SW480 (cell line): Measurements from ENCODE around the gene KDM4C.
"Not testable (repeated sequence)": the region's sequence is repeated elsewhere in the genome, so short reads cannot be mapped to it uniquely, and the experiment has no call there.

ENCODE experiments used
- DNase-seq: peaks from one replicate; pipeline ENCODE4 v3.0.0-alpha.2; 2016; ENCODE audit warnings: low spot score

Gene KDM4C

GRCh38 chr9:6807669-6808068, 49.9 kb downstream of the KDM4C start:
- DNase-seq, result not testable (repeated sequence)

- no peak for DNase-seq
These were observed 53.7 kb downstream of the KDM4C start for GRCh38 chr9:6811436-6811835.

- no peak for DNase-seq
These were observed 58.8 kb downstream of the KDM4C start for GRCh38 chr9:6816581-6816980.

GRCh38 chr9:6818292-6818922, 60.6 kb downstream of the KDM4C start:
- no peak for DNase-seq

GRCh38 chr9:6819112-6819511, 61.3 kb downstream of the KDM4C start:
- DNase-seq, result no peak

GRCh38 chr9:6819529-6819928, 61.8 kb downstream of the KDM4C start:
- DNase-seq, result no peak

- DNase-seq, result no peak
These were observed 64.9 kb downstream of the KDM4C start for GRCh38 chr9:6822696-6823095.

GRCh38 chr9:6827439-6828145, 69.8 kb downstream of the KDM4C start:
- DNase-seq, result peak; percentile 44

- DNase-seq, result no peak
These were observed 71.3 kb downstream of the KDM4C start for GRCh38 chr9:6829027-6829426.

- DNase-seq, result no peak
These were observed 71.8 kb downstream of the KDM4C start for GRCh38 chr9:6829536-6829935.

GRCh38 chr9:6833518-6834192, 75.9 kb downstream of the KDM4C start:
- no peak for DNase-seq

GRCh38 chr9:6834306-6834705, 76.5 kb downstream of the KDM4C start:
- DNase-seq, result no peak

GRCh38 chr9:6838158-6838557, 80.4 kb downstream of the KDM4C start:
- DNase-seq, result no peak

- DNase-seq, result no peak
These were observed 84.8 kb downstream of the KDM4C start for GRCh38 chr9:6842584-6842947.

- no peak for DNase-seq
These were observed 86.0 kb downstream of the KDM4C start for GRCh38 chr9:6843742-6844141.

GRCh38 chr9:6844267-6844666, 86.5 kb downstream of the KDM4C start:
- DNase-seq, result no peak

- no peak for DNase-seq
These were observed 87.5 kb downstream of the KDM4C start for GRCh38 chr9:6845128-6845826.

- peak; percentile 66 for DNase-seq
These were observed 88.1 kb downstream of the KDM4C start for GRCh38 chr9:6845880-6846279.

GRCh38 chr9:6852243-6852963, 94.6 kb downstream of the KDM4C start:
- DNase-seq, result peak; percentile 9

- DNase-seq, result no peak
These were observed 98.1 kb downstream of the KDM4C start for GRCh38 chr9:6855860-6856259.

- DNase-seq, result no peak
These were observed 106.3 kb downstream of the KDM4C start for GRCh38 chr9:6864102-6864501.
